ENCODE data around the gene PHF5A.

DNA sequence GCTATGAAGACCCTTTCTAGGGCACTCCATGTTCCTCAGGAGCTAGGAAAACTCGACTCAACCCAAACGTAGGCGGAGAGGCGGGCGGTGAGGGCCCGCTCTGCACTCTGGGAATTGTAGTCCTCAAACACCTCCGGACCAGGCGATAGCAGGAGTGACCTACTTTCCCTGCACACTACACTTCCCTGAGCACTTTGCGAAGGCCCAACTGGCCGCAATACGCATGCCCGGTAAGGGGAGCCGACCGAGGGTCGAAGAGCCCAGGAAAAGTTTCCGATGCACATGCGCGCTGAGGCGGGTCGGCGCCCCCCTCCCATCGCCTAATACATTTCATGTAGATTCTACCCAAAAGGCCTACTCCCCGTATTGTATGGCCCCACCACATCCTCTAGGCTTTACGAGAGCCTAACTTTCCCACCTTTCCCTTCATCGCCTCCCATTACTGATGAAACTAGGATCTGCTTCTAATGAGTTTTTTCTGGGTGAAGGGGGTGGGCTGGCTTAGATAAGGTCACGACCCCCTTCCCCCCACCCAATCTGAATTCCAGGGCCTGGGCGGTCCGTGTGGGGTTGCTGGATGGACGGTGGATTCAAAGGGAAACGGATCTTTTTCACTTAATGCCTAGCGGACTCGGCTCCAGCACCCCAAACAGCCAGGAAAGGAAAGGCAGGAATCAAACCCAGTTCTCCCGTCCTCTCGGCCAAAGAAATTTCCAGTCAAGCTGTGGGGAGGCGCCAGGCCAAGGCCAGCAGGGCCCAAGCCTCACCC, 23.9 kb downstream of the PHF5A start:
- TF ChIP-seq POLR2A (IDR thresholded peaks at IDR 0.05; ENCODE audit: low read depth, low read length), result no peak
- no peak for TF ChIP-seq POLR2AphosphoS5 (IDR thresholded peaks at IDR 0.05; ENCODE audit: low read depth, low read length)
- TF ChIP-seq TAF1 (IDR thresholded peaks at IDR 0.05; ENCODE audit: borderline replicate concordance, low read depth, low read length), result no peak

All from GM12892 (cell line).